ENCODE measurements around the gene GTPBP4.
A peak's percentile ranks its signal among the peaks of the same experiment; 100 is the strongest.

The GTPBP4 gene

GRCh38 chr10:974785-975074 is 13.5 kb upstream of the GTPBP4 start:
- Histone ChIP-seq H3K4me3 (ENCODE audit: insufficient read depth, low read depth, low read length) (no peak overlapping the region), H3K27ac (ENCODE audit: insufficient read depth, low read depth, low read length, poor library complexity, severe bottlenecking) (no peak overlapping the region), H3K36me3 (ENCODE audit: control insufficient read depth, insufficient read depth, low read length) (no peaks in the 10 kb centered on the region), H3K27me3 (ENCODE audit: control insufficient read depth, insufficient read depth, low read length, poor library complexity, severe bottlenecking) (no peaks in the 10 kb centered on the region), H3K4me1 (ENCODE audit: control insufficient read depth, insufficient read depth, low read length) (no peaks in the 10 kb centered on the region), H3K9me3 (ENCODE audit: control insufficient read depth, low read length) (no peaks in the 10 kb centered on the region)
- 97 to 98% methylated on average over 5 of the region's 5 CpGs for WGBS, 2 experiments

GRCh38 chr10:976316-976715 is 11.9 kb upstream of the GTPBP4 start:
- H3K9me3 ChIP-seq (ENCODE audit: control insufficient read depth, low read length) = peaks cover 6% of the 10 kb centered on the region
- H3K27ac ChIP-seq (ENCODE audit: insufficient read depth, low read depth, low read length, poor library complexity, severe bottlenecking) = no peak overlapping the region
- WGBS, 2 experiments = 94% methylated on average over 22 of the region's 22 CpGs
- H3K4me3 ChIP-seq (ENCODE audit: insufficient read depth, low read depth, low read length) = no peak overlapping the region
- H3K4me1 ChIP-seq (ENCODE audit: control insufficient read depth, insufficient read depth, low read length) = no peaks in the 10 kb centered on the region
- no peaks in the 10 kb centered on the region for H3K27me3 ChIP-seq (ENCODE audit: control insufficient read depth, insufficient read depth, low read length, poor library complexity, severe bottlenecking)
- peaks cover 5% of the 10 kb centered on the region for H3K36me3 ChIP-seq (ENCODE audit: control insufficient read depth, insufficient read depth, low read length)

GRCh38 chr10:978826-979421 is 9.3 kb upstream of the GTPBP4 start:
- peaks cover 5% of the 10 kb centered on the region for H3K36me3 ChIP-seq (ENCODE audit: control insufficient read depth, insufficient read depth, low read length)
- H3K27ac ChIP-seq (ENCODE audit: insufficient read depth, low read depth, low read length, poor library complexity, severe bottlenecking) = no peak overlapping the region
- H3K4me3 ChIP-seq (ENCODE audit: insufficient read depth, low read depth, low read length) = no peak overlapping the region
- no peaks in the 10 kb centered on the region for H3K27me3 ChIP-seq (ENCODE audit: control insufficient read depth, insufficient read depth, low read length, poor library complexity, severe bottlenecking)
- H3K4me1 ChIP-seq (ENCODE audit: control insufficient read depth, insufficient read depth, low read length) = no peaks in the 10 kb centered on the region
- 86 to 95% methylated on average over 2 of the region's 2 CpGs for WGBS, 2 experiments
- peaks cover 6% of the 10 kb centered on the region for H3K9me3 ChIP-seq (ENCODE audit: control insufficient read depth, low read length)

- Histone ChIP-seq H3K27ac (ENCODE audit: insufficient read depth, low read depth, low read length, poor library complexity, severe bottlenecking) (no peak overlapping the region), H3K27me3 (ENCODE audit: control insufficient read depth, insufficient read depth, low read length, poor library complexity, severe bottlenecking) (no peaks in the 10 kb centered on the region), H3K9me3 (ENCODE audit: control insufficient read depth, low read length) (peaks cover 6% of the 10 kb centered on the region), H3K4me3 (ENCODE audit: insufficient read depth, low read depth, low read length) (no peak overlapping the region), H3K4me1 (ENCODE audit: control insufficient read depth, insufficient read depth, low read length) (no peaks in the 10 kb centered on the region), H3K36me3 (ENCODE audit: control insufficient read depth, insufficient read depth, low read length) (peaks cover 5% of the 10 kb centered on the region)
- 93 to 94% methylated on average over 5 of the region's 5 CpGs for WGBS, 2 experiments
Observed at GRCh38 chr10:980468-981093, 7.7 kb upstream of the GTPBP4 start.

- H3K9me3 ChIP-seq (ENCODE audit: control insufficient read depth, low read length) = peaks cover 6% of the 10 kb centered on the region
- no peak overlapping the region for H3K27ac ChIP-seq (ENCODE audit: insufficient read depth, low read depth, low read length, poor library complexity, severe bottlenecking)
- H3K36me3 ChIP-seq (ENCODE audit: control insufficient read depth, insufficient read depth, low read length) = peaks cover 5% of the 10 kb centered on the region
- H3K4me3 ChIP-seq (ENCODE audit: insufficient read depth, low read depth, low read length) = no peak overlapping the region
- H3K4me1 ChIP-seq (ENCODE audit: control insufficient read depth, insufficient read depth, low read length) = no peaks in the 10 kb centered on the region
- no peaks in the 10 kb centered on the region for H3K27me3 ChIP-seq (ENCODE audit: control insufficient read depth, insufficient read depth, low read length, poor library complexity, severe bottlenecking)
- WGBS, 2 experiments = 90 to 97% methylated on average over 5 to 6 of the region's 6 CpGs
Observed at GRCh38 chr10:983401-983800, 4.8 kb upstream of the GTPBP4 start.

- H3K36me3 ChIP-seq (ENCODE audit: control insufficient read depth, insufficient read depth, low read length) = peaks cover 5% of the 10 kb centered on the region
- no peaks in the 10 kb centered on the region for H3K4me1 ChIP-seq (ENCODE audit: control insufficient read depth, insufficient read depth, low read length)
- 91 to 94% methylated on average over 9 of the region's 9 CpGs for WGBS, 2 experiments
- no peak overlapping the region for H3K27ac ChIP-seq (ENCODE audit: insufficient read depth, low read depth, low read length, poor library complexity, severe bottlenecking)
- no peak overlapping the region for H3K4me3 ChIP-seq (ENCODE audit: insufficient read depth, low read depth, low read length)
- no peaks in the 10 kb centered on the region for H3K27me3 ChIP-seq (ENCODE audit: control insufficient read depth, insufficient read depth, low read length, poor library complexity, severe bottlenecking)
- peaks cover 6% of the 10 kb centered on the region for H3K9me3 ChIP-seq (ENCODE audit: control insufficient read depth, low read length)
Observed at GRCh38 chr10:983971-984655, 4.1 kb upstream of the GTPBP4 start.

GRCh38 chr10:985361-985760 is 2.9 kb upstream of the GTPBP4 start:
- no peaks in the 10 kb centered on the region for H3K27me3 ChIP-seq (ENCODE audit: control insufficient read depth, insufficient read depth, low read length, poor library complexity, severe bottlenecking)
- H3K4me3 ChIP-seq (ENCODE audit: insufficient read depth, low read depth, low read length) = no peak overlapping the region
- WGBS, 2 experiments = 96 to 97% methylated on average over 2 of the region's 2 CpGs
- peaks cover 3% of the 10 kb centered on the region for H3K4me1 ChIP-seq (ENCODE audit: control insufficient read depth, insufficient read depth, low read length)
- no peak overlapping the region for H3K27ac ChIP-seq (ENCODE audit: insufficient read depth, low read depth, low read length, poor library complexity, severe bottlenecking)
- H3K9me3 ChIP-seq (ENCODE audit: control insufficient read depth, low read length) = peaks cover 3% of the 10 kb centered on the region
- H3K36me3 ChIP-seq (ENCODE audit: control insufficient read depth, insufficient read depth, low read length) = peaks cover 2% of the 10 kb centered on the region

- Histone ChIP-seq H3K27me3 (ENCODE audit: control insufficient read depth, insufficient read depth, low read length, poor library complexity, severe bottlenecking) (no peaks in the 10 kb centered on the region), H3K4me3 (ENCODE audit: insufficient read depth, low read depth, low read length) (no peak overlapping the region), H3K36me3 (ENCODE audit: control insufficient read depth, insufficient read depth, low read length) (no peaks in the 10 kb centered on the region), H3K9me3 (ENCODE audit: control insufficient read depth, low read length) (no peaks in the 10 kb centered on the region), H3K27ac (ENCODE audit: insufficient read depth, low read depth, low read length, poor library complexity, severe bottlenecking) (no peak overlapping the region), H3K4me1 (ENCODE audit: control insufficient read depth, insufficient read depth, low read length) (peaks cover 3% of the 10 kb centered on the region)
- 94 to 97% methylated on average over 7 of the region's 7 CpGs for WGBS, 2 experiments
Observed at GRCh38 chr10:986137-986825, 2.0 kb upstream of the GTPBP4 start.

- 76 to 79% methylated on average over 14 of the region's 14 CpGs for WGBS, 2 experiments
- no peaks in the 10 kb centered on the region for H3K9me3 ChIP-seq (ENCODE audit: control insufficient read depth, low read length)
- peaks cover 3% of the 10 kb centered on the region for H3K4me1 ChIP-seq (ENCODE audit: control insufficient read depth, insufficient read depth, low read length)
- H3K27me3 ChIP-seq (ENCODE audit: control insufficient read depth, insufficient read depth, low read length, poor library complexity, severe bottlenecking) = no peaks in the 10 kb centered on the region
- H3K36me3 ChIP-seq (ENCODE audit: control insufficient read depth, insufficient read depth, low read length) = no peaks in the 10 kb centered on the region
- H3K27ac ChIP-seq (ENCODE audit: insufficient read depth, low read depth, low read length, poor library complexity, severe bottlenecking) = no peak overlapping the region
- peak overlapping the region; percentile 76 for H3K4me3 ChIP-seq (ENCODE audit: insufficient read depth, low read depth, low read length)
Observed at GRCh38 chr10:986881-987619, 1.2 kb upstream of the GTPBP4 start.

- no peaks in the 10 kb centered on the region for H3K27me3 ChIP-seq (ENCODE audit: control insufficient read depth, insufficient read depth, low read length, poor library complexity, severe bottlenecking)
- peaks cover 3% of the 10 kb centered on the region for H3K4me1 ChIP-seq (ENCODE audit: control insufficient read depth, insufficient read depth, low read length)
- no peaks in the 10 kb centered on the region for H3K9me3 ChIP-seq (ENCODE audit: control insufficient read depth, low read length)
- WGBS, 2 experiments = 6 to 8% methylated on average over 7 of the region's 7 CpGs
- H3K36me3 ChIP-seq (ENCODE audit: control insufficient read depth, insufficient read depth, low read length) = no peaks in the 10 kb centered on the region
- peak overlapping the region; percentile 75 for H3K27ac ChIP-seq (ENCODE audit: insufficient read depth, low read depth, low read length, poor library complexity, severe bottlenecking)
- H3K4me3 ChIP-seq (ENCODE audit: insufficient read depth, low read depth, low read length) = peak overlapping the region; percentile 76
Observed at GRCh38 chr10:987620-987869, 689 bp upstream of the GTPBP4 start.
